ENCODE data around the gene SYT15B.
"Not testable (repeated sequence)": the region's sequence is repeated elsewhere in the genome, so short reads cannot be mapped to it uniquely, and the experiment has no call there.

- not testable (repeated sequence) for TF ChIP-seq CTCF (conservative IDR thresholded peaks at IDR 0.05); EZH2 (IDR thresholded peaks at IDR 0.05; ENCODE audit: low read depth)
Measured at GRCh38 chr10:47768578-47769115, 5.3 kb upstream of the SYT15B start.
